Measurements from ENCODE around the gene TM9SF2.
"Not testable (repeated sequence)": the region's sequence is repeated elsewhere in the genome, so short reads cannot be mapped to it uniquely, and the experiment has no call there.

TM9SF2 gene

DNA sequence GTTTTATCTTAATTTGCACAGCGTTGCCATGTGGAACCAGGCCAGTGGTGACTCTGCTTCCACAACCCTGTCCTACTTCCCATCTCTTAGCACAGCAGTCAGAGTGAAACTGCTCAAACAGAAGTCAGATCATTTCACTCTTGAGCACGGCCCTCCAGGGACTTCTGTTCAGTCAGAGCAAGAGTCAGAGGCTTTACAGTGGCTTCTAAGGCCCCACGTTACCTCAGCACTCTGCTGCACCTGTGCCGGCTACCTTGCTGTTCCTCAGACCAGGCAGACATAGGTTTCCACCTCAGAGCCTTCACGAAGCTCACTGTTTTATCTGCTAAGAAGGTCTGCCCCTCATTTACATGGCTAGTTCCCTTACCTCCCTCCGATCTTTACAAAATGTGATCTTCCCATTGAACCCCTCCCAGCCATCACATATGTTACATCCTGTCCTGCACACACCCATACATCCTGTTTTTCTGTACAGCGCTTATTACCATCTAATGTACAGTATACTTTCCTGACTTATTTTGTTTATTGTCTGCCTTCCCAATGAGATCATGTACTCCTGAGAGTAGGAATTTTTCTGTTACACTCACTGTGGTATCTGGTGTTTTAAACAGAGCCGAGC, 41.6 kb downstream of the TM9SF2 start:
- no peak for DNase-seq (ENCODE audit: low read depth)

DNA sequence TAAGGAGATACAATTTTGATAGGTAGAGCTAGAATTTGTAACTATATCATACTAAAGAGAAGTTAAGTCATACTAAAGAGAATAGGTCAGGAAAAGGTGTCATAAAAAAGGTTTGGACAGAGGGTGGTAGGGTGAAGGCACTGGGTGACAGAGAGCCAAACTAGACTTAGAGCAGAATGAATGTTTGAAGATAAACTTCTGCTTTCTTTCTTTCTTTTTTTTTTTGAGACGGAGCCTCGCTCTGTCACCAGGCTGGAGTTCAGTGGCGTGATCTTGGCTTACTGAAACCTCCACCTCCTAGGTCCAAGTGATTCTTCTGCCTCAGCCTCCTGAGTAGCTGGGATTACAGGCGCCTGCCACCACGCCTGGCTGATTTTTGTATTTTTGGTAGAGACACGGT, 44.1 kb downstream of the TM9SF2 start:
- DNase-seq (ENCODE audit: low read depth): no peak

DNA sequence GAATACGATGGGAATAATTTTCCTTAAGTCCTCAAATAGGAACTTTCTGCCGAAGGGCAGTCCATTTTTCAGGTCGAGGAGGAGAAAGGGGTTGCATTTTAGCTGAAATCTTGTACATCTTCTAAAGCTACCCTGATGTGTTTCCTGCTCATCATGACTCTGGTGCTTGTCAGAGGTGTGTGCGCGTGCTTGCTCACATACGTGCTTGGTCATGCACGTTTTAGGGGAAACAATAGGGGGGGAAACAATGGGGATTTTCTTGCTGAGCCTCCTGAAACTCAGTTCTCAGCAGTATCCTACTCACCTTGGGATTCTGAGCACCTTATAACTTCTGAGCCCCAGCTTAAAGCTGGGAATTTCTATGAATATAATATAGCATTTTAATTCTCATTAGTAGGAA, 44.7 kb downstream of the TM9SF2 start:
- no peak for DNase-seq (ENCODE audit: low read depth)

DNA sequence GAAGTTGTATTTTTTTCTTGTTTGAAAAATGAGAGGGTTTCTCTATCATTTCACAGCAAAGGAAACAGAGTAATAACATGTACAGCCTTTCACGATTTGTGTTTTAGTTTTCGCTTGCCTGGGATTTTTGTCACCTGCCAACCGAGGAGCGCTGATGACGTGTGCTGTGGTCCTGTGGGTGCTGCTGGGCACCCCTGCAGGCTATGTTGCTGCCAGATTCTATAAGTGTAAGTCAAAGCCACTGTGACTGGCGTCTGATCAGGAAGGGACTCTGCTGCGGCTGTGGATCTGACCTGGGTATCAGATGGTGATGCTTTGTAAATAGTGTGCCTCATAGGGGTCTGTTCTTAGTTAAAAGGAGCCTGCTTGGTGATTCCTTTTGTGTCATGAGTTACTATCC, 45.6 kb downstream of the TM9SF2 start:
- no peak for DNase-seq (ENCODE audit: low read depth)

DNA sequence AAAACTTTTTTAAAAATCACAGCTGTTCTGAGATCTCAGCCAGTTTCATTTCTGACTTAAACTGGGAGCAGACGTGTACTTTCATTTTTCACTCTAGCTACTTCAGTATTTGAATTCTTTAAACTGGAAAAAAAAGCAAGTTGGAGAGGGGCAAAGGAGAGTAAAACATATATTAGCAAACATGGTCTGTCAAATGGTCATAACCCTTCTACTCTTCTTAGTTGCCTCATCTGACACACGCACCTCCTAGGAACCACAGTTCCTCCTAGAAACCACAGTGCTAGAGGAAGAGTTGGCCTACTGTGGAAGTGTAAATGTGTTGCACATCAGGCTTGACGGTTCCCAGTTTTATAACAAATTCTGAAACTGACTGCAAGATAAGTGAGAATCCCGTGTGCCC, 47.2 kb downstream of the TM9SF2 start:
- DNase-seq (ENCODE audit: low read depth): no peak

DNA sequence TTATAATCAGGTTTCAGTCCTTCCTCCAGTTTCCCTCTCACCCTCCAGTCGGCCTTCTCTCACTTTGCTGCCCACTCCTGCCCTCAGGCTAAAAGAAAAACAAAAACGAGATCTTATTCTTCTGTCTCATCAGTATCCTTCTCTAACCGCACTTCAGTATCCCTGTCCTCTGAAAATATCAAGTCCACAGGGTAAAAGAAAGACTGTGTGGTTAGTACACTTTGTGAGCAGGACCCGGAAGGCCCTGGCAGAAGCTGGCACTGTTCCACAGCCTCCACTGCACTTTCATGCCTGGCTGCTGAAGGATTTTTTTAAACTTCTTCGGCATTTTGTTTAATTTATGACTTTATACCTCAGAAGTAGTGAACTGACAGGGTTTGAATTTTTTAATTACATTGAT, 51.8 kb downstream of the TM9SF2 start:
- no peak for DNase-seq (ENCODE audit: low read depth)

DNA sequence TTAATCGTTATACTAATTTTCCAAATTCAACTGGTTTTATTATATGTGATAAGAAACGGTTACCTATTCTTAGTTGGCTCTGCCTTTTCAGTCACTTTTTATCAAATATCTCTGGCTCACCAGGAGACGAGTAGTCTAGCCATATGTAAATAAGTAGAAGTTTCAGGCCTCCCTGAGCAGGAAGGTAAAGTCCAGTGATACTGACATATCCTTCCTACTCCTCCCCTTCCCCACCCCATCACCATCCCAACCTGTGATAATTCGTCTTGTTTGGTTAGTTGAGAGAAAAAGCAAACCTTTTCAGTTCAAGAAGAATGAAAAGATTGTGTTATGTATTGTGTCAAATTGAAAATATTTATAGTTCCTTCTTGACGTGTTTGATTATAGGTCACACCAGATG, 53.9 kb downstream of the TM9SF2 start:
- DNase-seq (ENCODE audit: low read depth): no peak

DNA sequence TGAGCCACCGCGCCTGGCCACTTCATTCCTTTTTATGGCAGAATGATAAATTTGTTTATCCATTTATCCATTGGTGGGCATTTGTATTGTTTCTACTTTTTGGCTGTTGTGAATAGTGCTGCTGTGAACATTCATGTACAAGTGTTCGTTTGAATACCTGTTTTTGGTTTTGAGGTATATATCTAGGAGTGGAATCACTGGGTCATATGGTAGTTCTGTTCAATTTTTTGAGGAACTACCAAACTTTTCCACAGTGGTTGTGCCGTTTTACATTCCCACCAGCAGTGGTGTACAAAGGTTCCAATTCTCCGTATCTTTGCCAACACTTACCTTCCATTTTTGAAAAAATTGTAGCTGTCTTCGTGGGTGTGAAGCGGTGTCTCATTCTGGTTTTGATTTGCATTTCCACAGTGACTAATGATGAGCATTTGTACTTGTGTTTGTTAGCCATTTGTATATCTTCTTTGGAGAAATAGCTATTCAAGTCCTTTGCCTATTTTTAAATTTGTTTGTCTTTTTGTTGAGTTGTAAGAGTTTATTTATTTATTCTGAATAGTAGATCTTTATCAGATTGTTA, 55.7 kb downstream of the TM9SF2 start:
- no peak for DNase-seq (ENCODE audit: low read depth)

DNA sequence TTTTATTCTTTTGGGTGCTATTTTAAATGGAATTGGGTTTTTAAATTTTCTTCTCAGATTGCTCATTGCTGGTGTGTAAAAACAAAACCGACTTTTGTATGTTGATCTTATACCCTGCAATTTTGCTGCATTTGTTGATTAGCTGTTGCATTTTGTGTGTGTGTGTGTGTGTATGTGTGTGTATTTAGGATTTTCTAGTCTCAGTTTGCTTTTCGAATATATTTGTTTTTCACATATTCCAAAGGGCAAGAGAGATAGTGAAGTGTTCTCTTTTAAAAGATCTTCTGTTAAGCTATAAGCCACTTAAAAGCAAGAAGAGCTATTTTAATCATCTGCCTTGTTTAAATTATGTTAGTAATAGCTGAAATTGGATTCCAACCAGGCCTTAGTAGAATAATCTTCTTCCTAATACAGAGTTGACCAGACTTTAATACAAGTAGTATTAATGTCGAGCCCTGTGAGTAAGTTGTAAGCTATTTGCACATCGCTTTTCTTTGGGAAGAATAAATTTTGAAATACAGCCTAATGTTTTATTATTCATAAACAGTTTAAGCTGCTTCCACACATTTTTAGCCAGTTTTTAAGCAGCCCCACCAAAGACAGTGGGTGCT, 57.4 kb downstream of the TM9SF2 start:
- no peak for DNase-seq (ENCODE audit: low read depth)

DNA sequence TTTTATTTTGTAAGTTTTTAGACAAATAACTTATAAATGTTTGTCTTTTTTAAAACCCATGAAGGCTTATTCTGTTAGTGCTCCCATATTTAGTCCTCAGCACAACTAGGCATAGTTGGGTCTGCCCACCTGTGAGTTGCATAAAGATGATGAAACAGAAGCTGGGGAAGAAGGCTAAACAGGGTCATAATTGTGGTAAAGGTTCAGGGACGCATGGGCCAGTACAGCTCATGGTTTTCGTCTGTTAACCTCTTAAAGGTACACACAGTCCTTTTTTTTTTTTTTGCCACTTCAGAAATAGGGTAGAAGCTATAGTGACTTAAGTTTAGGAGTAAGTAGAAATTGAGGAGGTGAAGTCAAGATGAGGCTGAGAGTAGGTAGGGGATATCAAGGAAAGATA, 58.3 kb downstream of the TM9SF2 start:
- no peak for DNase-seq (ENCODE audit: low read depth)

DNA sequence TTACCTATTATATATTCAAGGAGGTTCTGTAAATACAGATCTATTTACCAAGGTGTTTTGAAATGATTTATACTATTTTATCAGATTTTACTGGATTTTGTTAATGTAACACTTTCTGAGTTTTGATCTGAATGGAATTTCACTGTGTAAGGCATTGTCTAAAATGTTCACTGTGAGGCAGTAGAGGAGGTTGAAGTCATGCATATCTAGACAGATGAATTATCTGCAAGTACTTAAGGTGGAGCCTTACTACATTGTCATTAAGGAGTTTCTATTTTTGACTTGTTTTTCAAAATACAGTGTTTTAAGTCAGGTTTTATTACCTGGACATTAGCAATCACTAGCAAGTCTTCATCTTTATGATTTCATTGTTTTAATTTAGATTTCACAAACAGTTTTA, 62.1 kb downstream of the TM9SF2 start:
- no peak for DNase-seq (ENCODE audit: low read depth)

DNA sequence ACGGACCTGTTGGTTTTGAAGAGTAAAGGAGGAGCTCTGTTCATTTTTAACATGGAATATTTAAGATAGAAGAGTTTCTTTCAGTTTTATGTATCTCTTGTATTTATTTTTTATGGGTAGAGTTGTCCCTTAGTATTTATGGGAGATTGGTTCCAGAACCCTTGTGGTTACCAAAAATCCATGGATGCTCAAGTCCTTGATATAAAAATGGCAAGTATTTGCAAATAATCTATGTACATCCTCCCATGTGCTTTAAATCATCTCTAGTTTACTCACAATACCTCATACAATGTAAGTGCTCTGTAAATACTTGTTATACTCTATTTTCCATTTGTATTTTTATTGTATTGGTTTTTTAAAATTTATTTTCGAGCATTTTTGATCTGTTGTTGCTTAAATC, 63.1 kb downstream of the TM9SF2 start:
- DNase-seq (ENCODE audit: low read depth): no peak

DNA sequence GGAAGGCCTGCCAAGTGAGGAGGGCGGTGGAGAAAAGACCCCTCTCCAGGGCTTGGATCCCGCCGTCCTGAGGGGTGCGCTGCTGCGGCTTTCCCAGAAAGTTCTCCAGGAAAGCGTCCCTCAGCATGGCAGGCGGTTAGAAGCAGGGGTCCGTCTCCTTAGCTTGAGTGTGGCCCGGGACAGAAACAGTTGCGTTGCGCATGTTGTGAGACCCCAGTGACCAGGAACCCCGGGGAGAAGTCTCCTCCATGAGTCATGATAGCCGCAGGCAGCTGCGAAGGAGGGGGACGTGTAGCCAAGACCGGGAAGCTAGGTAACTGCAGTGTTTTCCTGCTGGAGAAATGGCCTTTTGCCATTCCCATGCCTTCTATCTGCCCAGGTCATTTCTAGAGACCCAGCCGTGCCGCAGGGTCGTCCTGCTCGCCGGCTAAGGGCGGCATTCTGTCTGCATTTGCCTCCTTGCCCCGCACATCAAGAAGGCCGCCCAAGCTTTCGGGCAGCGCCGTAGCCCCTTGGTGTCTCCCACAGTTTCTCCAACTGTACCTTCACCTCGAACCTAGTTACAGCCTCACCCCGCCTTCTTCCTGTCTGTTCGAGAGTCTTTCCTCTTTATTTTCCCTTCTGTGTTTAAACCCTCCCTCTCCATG, 64.3 kb downstream of the TM9SF2 start:
- DNase-seq (ENCODE audit: low read depth): no peak

DNA sequence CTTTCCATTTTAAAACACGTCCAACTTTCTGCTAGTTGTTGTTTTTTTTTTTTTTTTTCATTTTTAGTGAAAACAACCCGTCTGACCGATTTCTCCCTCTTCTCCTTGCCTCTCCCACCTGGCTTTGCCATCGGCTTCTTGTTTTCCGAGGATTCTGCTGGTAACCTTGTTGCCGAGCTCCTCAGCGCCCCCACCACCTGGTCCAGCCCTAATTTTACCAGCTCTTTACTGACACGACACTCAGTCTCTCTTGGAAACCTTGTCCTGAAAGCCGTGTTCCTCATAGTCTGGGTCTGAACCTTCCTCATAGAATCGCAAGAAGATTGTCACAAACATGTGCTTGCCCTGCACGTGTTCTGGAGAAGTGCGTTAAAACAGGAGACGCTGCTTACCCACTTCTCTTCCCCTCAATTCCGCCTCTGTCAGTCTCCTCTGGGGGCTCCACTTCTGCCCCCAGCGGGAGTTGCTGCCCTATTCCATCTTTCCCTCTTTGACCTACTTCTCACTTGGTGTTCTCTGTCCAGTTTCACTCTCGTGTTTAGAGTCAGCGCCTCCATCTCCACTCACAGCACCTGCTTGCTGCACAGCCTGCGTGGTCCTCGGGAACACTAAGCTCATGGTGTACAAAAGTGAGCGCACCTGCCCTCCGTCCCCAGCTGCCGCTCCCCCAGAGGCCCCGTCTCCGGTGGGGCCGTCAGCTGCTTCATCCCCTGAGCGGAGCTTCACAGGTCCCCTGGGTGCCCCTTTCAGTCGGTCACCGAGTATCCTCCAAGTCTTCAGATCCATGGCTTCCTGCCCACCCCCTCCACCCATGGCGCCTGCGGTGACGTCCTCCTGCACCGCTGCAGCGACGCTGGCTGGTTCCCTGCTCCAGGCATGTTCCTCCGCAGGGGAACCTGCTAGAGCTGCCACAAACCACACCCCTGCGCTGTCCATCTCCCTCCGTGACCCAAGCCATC, 65.1 kb downstream of the TM9SF2 start:
- no peak for DNase-seq (ENCODE audit: low read depth)

DNA sequence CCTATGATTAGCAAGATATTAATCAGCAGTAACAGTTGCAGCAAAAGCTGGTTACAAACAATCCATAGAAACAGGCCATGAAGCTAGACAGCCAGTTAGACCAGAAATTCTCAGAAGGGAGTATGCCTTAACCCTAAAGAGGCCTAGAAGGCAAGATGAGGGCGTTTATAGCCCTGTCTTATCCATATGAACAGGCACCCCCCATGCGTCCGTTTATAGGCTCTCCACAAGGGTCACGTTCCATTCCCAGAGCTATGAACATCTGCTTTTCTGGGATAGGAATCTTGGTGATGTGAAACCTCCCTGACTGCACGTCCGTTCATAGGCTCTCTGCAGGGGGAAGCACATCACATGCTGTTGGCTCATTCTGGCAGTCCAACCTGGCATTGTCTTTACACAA, 67.6 kb downstream of the TM9SF2 start:
- DNase-seq (ENCODE audit: low read depth): not testable (repeated sequence)

DNA sequence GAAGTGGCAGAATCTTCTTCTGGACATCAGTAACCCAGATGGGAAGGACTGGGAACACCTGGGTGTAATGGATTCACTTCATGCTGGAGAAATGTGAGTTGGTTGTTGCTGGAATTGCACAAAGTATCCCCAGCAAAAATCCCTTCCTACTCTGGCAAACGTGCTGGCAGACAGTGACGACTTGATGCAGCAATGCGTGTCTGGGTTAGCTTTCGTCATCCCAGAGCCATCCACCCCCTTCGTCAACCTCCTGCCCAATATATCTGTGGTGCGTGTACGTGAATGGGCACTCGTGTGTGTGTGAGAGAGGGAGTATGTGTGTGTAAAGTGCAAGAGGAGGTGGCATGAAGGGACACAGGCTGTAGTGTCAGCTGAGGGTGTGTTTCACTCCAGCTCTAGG, 70.9 kb downstream of the TM9SF2 start:
- DNase-seq (ENCODE audit: low read depth): no peak

DNA sequence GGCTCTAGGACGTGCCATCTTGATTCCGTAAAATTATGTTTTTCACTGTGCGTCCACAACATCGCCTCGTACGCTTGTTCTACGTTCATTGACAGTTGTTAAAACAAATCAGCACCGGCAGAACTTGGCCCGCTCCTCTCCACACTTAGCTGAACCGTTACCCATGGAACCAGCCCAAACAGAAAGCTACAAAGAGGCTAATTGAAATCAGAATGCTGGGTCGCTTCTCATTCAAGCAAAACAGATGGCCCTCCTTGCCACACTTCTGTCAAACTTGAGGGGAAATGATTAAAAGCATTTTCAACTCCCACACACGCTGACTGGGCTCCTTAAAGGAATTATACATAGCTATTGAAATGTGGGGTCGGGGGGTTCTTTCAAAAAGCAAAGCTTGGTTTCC, 71.6 kb downstream of the TM9SF2 start:
- no peak for DNase-seq (ENCODE audit: low read depth)

DNA sequence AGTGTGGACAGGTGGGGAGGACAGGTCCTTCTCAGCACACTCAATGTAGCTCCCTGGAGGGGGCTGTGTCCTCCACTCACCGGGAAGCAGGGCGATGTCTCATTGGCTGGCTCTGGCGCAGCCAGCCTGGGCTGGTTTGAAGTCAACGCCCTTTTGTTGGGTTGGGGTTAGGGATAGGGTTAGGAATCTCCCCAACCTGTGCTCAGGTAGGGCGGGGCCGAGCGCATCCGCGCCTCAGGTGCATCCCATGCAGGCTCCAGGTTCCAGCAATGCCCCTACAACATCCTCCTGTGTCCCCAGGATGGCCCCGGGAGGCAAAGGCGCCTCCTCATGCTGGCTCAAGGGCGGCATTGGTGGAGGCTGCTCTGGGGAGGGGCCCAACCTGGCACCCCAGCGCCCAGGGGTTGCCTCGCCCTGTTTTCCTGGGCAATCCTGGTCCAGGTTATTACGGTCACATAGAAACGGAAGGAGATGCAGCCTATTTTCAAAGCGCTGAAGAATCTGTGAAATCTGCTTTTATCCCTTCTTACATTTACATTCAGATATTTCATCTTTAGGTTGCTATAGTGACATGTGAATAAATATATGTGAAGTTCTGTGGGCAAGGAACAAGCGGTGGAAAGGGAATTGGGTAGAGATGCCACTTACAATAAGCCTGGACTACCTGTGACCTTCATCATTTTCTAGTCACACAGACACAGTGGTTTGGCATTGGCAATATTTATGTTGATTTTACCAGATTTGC, 74.3 kb downstream of the TM9SF2 start:
- no peak for DNase-seq (ENCODE audit: low read depth)

DNA sequence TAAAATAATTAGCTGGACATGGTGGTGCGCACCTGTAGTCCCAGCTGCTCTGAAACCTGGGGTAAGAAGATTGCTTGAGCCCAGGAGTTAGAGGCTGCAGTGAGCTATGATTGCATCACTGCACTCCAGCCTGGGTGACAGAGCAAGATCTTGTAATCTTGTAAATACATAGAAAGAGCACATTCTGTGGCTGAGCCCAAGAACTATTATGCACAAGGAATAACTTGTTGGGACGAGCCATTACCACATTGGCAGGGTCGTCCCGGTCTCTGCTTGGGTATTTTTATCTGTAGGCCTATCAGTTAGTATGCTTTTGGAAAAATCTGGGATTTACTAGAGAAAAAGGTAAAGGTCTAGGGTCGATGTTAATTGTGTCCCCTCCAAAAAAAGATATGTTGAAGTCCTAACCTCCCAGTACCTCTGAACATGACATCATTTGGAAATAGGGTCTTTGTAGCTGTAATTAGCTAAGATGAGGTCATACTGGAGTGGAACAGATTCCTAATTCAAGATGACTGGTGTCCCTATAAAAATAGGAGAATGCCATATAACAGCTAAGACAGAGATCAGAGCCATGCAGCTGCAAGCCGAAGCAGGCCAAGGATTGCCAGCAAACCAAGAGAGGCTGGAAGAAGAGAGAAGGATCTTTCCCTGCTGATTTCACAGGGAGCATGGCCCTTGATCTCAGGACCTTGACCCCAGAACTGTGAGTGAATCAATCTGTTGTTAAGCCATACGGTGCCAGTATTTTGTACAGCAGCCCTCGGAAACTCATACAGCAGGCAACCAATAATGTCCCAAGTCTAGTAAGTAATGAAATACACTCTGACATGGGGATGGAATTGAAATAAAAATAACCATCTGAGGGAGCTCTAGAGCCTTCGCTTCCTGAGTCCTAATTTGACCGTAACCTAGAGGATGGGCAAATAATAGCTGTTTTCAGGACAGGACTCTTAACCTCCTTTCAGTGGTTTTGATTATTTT, 77.0 kb downstream of the TM9SF2 start:
- DNase-seq (ENCODE audit: low read depth): no peak

DNA sequence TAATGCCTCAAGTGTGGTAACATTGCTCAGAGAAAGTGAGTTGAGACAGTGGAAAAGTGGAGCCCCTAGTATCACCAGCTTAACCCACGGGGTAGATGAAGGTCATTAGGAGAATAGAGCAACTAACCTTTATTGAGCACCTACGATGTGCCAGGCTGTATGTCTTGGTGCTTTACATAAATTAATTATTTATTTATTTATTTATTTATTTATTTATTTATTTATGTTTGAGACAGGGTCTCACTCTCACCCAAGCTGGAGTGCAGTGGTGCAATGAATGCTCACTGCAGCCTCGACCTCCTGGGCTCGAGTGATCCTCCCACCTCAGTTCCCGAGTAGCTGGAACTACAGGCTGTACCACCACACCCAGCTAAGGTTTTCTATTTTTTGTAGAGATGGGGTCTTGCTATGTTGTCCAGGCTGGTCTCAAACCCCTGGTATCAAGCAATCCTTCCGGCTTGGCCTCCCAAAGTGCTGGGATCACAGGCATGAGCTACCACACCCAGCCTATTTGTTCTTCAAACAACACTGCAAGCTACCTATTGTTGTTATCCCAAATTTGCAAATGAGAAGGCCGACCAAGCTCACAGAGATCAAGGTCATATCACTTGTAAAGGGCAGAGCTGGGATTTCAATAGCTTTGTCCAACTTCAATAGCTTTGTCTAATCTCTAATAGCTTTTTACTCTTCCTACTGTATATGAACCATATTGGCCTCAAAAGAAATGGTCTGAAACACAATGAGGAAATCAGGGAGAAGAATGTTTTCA, 79.4 kb downstream of the TM9SF2 start:
- DNase-seq (ENCODE audit: low read depth): no peak
